ENCODE results near the gene SGO1. TPM values are rescaled to one million over a fixed set of nuclear protein-coding genes. Genes with fewer than 3 reads are reported as not detected.

SGO1 gene
- polyA plus RNA-seq, 2 donors: 1.8 to 1.9 TPM

DNA sequence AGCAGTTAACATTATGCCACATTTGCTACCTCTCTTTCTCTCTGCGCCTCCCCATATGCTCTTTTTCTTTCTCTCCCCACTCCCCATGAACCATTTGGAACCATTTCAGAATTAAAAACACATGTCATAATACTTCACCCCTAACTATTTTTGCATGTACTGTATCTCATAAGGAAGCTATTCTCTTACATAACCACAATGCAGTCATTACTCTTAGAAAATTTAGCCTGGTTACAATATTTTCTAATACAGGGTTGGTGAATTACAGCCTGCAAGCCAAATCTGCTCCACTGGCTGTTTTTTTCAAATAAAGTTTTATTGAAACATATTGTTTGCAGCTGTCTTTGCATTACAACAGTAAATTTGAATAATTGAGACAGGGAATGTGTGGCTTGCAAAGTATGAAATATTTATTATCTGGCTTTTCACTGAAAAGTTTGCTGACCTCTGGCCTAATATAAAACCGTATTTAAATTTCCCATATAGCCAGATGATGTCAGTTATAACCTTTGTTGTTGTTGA, 62.8 kb downstream of the SGO1 start:
- Histone ChIP-seq H3K27me3 (ENCODE audit: control insufficient read depth in 1 of 2, insufficient read depth in 2 of 2, low read length in 2 of 2) (no peaks in the 10 kb centered on the region), H3K36me3 (ENCODE audit: control insufficient read depth in 2 of 2, insufficient read depth in 2 of 2, low read length in 1 of 2) (peaks cover 9 to 18% of the 10 kb centered on the region in 2 donors), H3K4me3 (ENCODE audit: low read depth in 1 of 2, low read length in 2 of 2) (no peak overlapping the region), H3K4me1 (ENCODE audit: control insufficient read depth in 2 of 2, insufficient read depth in 2 of 2, low read length in 1 of 2) (no peaks in the 10 kb centered on the region), H3K9me3 (ENCODE audit: control insufficient read depth in 2 of 2, insufficient read depth in 1 of 2, low read depth in 1 of 2, low read length in 1 of 2) (no peaks in the 10 kb centered on the region), H3K27ac (ENCODE audit: low read depth in 2 of 2, low read length in 1 of 2) (no peak overlapping the region)
- 92 to 96% methylated on average over 2 of the region's 2 CpGs for WGBS, 2 donors

DNA sequence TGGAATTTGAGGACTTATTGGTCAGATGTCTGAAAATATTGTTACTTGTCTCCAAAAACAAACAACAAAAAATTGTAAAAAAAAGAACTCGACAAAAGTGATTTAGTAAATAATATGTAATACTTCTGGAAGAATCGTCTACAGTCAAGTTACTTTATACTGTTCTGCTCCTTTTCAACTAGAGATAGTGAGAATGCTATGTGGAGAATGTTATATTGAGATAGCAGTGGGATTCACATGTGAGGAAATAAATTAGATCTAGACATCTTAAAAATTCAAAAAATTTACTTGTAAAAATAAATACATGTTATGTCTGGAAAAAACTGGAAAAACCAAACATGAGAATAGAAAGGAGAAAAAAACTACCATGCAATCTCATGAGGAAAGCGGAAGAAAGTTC, 64.9 kb downstream of the SGO1 start:
- peaks cover 2 to 16% of the 10 kb centered on the region in 2 donors for H3K36me3 ChIP-seq (ENCODE audit: control insufficient read depth in 2 of 2, insufficient read depth in 2 of 2, low read length in 1 of 2)
- H3K4me1 ChIP-seq (ENCODE audit: control insufficient read depth in 2 of 2, insufficient read depth in 2 of 2, low read length in 1 of 2): no peaks in the 10 kb centered on the region
- no peaks in the 10 kb centered on the region for H3K27me3 ChIP-seq (ENCODE audit: control insufficient read depth in 1 of 2, insufficient read depth in 2 of 2, low read length in 2 of 2)
- no peaks in the 10 kb centered on the region for H3K9me3 ChIP-seq (ENCODE audit: control insufficient read depth in 2 of 2, insufficient read depth in 1 of 2, low read depth in 1 of 2, low read length in 1 of 2)
- H3K4me3 ChIP-seq (ENCODE audit: low read depth in 1 of 2, low read length in 2 of 2): no peak overlapping the region
- H3K27ac ChIP-seq (ENCODE audit: low read depth in 2 of 2, low read length in 1 of 2): no peak overlapping the region
- 88 to 94% methylated on average over 3 of the region's 3 CpGs for WGBS, 2 donors

Other genes with a start within 250 kb of the SGO1 start
- 10 to 100 TPM; 34.4 to 66.6 TPM for gene RAB5A, start 239.1 kb downstream of the SGO1 start, polyA plus RNA-seq
- gene PP2D1, start 173.9 kb downstream of the SGO1 start, polyA plus RNA-seq: not detected
- gene KAT2B, start 145.8 kb downstream of the SGO1 start, polyA plus RNA-seq: 10 to 100 TPM; 11.9 to 20.1 TPM

Data from esophagus (tissue), 2 donors.